Measurements from ENCODE around the gene GCLC. TPM values are rescaled to one million over a fixed set of nuclear protein-coding genes. Genes with fewer than 3 reads are reported as not detected.

GCLC gene
- 33.8 and 61.3 TPM in 2 replicates for total RNA-seq

GRCh38 chr6:53544470-53545308, at the start of gene GCLC:
Gene GCLC (minus strand): TSS chr6:53545101. CDS start chr6:53544645, 456 bp downstream.

Other genes starting within 250 kb of the GCLC start
- gene ELOVL5, start 196.2 kb downstream of the GCLC start, total RNA-seq, result 146 and 159 TPM in 2 replicates
- 0.11 and 0.26 TPM in 2 replicates for gene KLHL31, start 120.7 kb upstream of the GCLC start, total RNA-seq
- 6.1 and 8.1 TPM in 2 replicates for gene LRRC1, start 249.9 kb upstream of the GCLC start, total RNA-seq

Data from articular chondrocyte of knee joint (primary cell).